ENCODE results near the gene ABHD16B.

DNA sequence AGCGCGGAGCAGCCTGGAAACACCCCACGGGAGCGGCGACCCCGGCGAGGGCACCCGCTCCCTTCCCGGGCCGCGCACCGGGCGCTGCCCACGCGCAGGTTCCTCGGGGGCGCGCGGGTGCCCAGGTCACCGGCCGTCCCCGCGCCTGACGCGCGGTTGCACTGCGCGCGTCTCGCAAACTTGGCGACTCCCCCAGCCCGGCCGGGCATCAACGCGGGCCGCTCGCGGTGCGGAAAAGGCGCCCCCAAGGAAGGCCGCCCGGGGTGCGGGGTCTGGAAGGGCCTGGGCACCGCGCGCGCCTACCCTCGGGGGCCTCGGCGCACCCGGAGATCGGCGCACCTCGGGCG is 29.7 kb upstream of the ABHD16B start:
- no peak for TF ChIP-seq POLR2A (IDR thresholded peaks at IDR 0.05; ENCODE audit: low read depth, low read length)
- TF ChIP-seq POLR2AphosphoS5 (IDR thresholded peaks at IDR 0.05; ENCODE audit: low read depth, low read length): no peak
- TF ChIP-seq TAF1 (IDR thresholded peaks at IDR 0.05; ENCODE audit: low read depth, low read length): no peak
- no peak for TF ChIP-seq PAX5 (IDR thresholded peaks at IDR 0.05; ENCODE audit: insufficient read depth, low read length, severe bottlenecking)
